Stimulated activated CD4-positive, alpha-beta T cell treated with anti-CD3 and anti-CD28 coated beads, Interleukin-4, amount 100 ng/mL, for 4 hours (primary cell): ENCODE data around the gene ANKS3.

Experiments used
- DNase-seq, 2 experiments: peaks; one replicate each; pipeline ENCODE4 v3.0.0-alpha.2; 2020

The ANKS3 gene

DNA sequence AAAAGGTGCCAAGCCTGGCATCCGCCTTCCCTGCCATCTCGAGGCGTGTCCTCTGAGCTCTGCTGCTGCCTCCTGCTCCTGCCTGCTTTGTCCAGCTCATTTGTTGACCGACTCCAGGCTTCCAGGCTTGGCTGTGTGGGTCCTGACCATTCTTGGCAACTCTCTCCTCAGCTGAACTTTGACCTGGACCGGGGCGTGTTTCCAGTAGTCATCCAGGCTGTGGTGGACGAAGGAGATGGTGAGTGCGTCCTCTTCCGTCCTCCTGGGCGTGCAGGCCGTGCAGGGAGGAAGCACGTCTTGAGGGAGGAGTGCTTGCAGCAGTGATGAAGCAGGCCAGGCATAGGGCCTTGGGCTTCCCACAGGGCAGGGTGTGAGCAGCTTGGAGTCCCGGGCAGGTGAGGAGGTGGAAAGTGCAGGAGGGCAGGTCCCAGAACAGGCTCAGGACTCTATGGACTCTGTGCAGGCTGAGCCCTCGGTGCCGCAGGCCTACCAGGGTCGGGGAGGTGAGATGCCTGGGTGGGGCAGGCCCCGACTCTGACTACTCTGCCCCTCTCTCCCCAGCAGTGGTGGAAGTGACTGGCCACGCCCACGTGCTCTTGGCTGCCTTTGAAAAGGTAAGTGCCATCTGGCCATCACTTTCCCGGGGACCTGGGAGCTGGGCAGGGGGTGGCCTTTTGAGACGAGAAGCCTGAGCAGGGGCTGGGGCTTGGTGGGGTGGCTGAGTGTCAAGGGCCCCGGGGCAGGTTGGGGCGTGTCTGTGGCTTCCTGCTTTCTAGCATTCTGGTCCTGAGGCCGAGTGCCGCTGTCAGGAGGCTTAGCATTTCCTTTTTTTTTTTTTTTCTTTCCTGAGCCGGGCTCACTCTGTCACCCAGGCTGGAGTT, 69.3 kb downstream of the ANKS3 start:
- peak; percentile 36 to 47 for DNase-seq

DNA sequence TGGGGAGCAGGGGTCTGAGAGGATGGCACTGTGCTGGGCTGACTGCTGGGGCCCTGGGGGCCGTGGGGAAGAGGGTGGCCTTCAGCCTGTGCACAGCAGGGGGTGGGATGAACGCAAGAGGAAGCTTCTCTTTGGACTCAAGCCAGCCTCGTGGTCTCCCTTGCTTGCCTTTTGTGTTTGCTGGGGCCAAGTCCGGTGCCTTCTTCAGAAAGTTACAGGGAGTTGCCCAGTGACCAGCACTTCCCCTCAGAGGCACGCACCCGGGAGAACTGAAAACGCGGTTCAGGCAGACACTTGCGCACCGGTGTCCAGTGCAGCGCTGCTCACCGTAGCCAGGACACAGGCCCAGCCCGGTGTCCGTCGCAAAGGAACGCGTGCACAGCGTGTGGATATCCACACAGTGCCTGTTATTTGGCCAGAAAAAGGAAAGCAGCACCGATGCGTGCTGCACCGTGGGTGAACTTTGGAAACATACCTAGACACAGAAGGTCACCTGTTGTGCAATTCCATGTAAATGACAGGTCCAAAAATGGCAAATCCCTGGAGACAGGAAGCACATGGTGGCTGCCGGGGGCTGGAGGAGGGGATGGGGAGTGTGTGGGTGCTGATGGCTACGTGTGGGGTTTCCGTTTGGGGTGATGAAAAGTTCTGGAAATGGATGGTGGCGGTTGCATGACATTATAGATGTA, 70.2 kb downstream of the ANKS3 start:
- no peak for DNase-seq

DNA sequence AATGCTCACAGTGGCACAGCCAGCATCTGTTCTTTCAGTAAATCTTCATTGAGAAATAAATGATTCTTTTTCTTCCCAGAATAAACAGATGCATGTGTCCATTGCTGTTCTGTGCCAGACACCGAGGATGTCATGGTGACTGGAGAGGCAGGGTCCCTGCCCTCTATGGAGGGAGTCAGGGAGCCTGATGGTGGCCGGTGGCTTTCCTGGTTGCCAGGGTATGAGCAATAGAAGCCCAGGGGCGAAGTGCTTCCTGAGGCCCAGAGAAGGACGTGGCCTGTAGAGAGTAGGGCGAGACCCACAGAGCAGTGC, 70.7 kb downstream of the ANKS3 start:
- DNase-seq = no peak

DNA sequence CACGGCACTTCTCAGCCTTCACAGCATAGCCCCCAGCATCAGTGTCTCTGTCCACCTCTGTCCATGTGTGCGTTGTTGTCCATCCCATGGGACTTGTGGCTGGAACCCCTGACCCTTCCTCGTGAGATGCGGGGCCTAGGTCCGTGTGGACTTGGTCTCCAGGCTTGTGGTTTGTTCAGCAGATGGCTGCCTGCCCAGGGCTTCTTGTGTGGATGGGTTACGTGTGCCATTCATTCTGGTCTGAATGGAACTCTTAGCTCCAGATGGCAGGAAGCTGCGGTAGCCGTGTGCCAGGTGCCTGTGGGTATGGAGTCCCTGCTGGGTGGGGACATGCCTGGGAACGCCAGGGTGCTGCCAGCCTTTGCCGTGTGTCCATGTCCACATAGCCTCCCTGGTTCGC, 72.4 kb downstream of the ANKS3 start:
- no peak for DNase-seq

DNA sequence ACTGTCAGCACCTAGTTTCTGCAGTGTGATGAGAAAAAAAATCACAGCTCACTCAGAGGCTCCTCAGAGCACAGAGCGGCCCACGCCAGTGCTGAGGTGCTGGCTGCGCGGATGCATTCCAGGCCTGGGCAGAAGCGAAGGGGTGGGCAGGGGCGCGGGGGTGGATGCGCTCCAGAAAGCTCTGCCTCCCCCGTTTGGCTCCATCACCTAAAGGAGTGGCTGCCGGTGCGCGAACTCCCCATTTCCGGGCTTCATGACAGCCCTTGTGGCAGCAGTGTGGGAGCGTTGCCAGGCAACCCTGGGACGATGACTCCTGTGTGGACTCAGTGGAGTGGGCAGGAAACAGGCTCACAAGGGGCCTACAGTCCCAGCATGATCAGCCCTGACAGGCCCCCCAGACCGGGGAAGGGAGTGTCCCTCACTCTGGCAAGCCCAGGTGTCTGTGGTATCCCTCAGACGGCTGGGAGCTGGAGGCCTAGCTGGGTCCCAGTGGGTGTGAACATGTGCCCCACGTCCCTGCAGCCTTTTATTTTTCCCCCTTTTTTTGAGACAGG, 73.5 kb downstream of the ANKS3 start:
- DNase-seq = peak; percentile 62 to 85

DNA sequence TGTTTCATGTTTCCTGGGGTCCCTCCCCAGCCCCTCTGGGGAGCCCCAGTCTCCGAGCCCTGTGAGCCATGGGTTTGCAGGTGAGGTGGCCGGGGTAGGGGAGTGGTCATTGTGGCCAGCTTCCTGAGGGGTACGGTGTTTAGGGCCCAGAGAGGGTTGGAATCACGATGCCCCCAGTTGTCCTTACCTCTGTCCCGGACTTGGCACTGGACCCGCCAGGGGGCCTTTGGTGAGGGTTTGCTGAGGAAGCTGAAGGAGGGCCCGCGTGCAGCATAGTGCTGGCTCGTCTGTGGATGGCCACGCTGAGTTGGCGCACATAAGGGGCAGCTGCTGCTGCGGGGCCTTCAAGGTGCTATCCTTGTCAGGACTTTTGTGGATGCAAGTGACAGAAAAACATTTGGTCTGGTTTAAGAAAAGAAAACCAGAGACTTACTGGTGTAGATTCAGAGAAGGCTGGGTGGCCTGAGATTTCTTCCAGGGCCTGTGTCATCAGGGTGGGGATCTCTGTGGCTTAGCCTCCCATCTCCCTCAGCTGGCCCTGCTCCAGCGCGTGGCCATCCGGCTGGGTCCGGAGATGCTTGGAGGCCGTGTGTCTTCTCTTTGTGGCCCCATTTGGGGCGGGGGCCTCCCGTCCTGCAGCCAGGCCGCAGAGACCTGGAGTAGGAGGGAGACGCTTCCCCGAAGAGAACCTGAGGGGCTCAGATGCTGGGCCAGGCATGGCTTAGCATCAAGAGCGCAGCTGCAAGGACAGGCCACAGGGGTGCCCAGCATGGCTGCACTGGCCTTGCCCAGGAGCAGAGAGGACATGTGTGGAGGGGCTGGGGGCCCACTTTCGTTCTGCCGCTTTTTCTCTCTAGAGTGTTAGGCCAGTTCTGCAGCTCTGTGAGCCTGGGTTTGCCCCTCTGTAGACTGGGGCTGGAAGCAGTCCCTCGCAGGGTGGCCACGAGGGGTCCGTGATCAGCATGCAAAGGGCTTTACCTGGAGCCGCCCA, 74.4 kb downstream of the ANKS3 start:
- no peak for DNase-seq

DNA sequence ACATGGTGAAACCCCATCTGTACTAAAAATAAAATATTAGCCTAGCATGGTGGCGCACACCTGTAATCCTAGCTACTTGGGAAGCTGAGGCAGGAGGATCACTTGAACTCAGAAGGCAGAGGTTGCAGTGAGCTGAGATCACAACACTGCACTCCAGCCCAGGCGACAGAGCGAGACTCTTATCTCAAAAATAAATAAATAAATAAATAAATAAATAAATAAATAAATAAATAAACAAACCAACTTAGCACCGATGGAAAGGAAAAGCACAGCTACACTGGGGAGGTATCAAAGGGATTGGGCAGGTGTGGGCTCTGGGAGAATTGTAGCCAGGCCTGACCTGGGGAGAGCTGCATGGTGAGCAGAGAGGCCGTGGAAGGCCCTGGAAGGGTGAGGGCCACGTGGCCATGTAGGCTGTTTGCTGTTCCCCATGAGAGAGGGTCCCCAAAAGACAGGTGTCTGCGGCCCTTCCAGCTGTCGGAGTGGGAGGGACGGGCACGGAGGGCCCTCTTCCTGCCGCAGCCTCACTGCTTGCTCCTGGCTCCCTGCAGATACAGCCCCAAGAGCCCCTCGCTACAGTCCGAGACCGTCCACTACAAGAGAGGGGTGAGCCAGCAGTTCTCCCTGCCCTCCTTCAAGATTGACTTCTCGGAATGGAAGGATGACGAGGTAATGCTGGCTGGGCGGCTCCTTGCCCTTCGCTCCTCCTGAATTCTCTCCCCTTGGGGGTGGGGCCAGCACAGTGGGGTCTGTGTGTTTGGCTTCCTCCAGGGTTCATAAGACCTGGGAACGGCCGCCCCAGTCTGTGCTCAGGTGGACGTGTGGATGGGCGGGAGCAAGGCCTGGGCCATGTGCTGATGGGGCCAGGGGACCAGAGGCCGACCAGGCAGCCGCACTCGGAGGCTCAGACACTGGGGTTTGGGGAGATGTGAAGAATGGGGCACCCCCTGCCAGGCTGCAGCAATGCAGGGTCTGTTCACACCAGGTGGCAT, 77.1 kb downstream of the ANKS3 start:
- no peak for DNase-seq

GRCh38 chr16:4656221-4656620, 77.8 kb downstream of the ANKS3 start:
- DNase-seq = no peak

DNA sequence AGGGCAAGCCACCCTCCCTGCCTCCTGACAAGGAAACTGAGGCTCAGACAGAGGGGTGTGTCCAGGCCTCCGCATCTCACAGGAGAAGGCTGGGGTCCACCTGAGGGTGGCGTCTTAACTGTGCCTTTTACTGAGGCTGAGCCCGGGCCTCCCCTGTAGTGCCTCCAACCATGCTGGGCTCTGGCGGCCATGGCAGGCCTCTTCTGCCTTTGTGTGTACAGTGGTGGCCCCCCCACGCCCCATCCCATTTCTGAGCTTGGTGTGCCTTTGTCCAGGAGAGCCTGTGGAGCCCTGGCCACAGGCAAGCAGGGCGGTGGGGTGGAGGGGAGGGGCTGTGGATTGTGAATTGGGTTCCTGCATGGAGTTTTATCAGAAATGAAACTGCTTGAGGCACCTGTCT, 78.3 kb downstream of the ANKS3 start:
- DNase-seq = no peak

DNA sequence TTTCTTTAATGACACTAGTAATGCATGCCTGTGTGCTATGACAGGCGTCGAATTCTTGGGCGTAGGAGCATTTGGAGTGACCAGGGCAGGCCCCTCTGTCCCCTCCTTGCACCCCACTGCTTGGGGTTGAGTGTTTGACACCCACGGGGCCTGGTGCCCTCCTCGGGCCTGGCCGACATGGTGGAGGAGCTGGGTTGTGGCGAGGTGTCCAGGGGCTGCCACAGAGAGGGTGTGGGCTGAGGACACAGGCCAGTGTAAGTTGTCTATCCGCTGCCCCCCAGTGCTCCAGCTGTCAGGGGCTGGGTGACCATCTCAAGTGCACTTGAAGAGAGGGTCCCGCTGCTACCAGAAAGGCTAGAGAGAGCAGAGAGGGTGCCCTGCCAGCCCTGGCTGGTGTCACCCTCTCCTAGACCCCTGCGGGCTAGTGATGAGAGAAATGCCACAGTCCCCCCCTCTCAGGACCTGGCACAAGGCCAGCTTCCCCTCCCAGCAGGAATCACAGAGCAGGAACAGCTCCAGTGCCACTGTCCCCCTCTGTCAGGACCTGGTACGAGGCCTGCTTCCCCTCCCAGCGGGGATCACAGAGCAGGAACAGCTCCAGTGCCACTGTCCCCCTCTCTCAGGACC, 79.0 kb downstream of the ANKS3 start:
- DNase-seq = no peak

GRCh38 chr16:4654011-4654963, 79.8 kb downstream of the ANKS3 start:
- DNase-seq = no peak

- no peak for DNase-seq
Measured at GRCh38 chr16:4652561-4652960, 81.5 kb downstream of the ANKS3 start.

GRCh38 chr16:4651827-4652226, 82.2 kb downstream of the ANKS3 start:
- DNase-seq = no peak

DNA sequence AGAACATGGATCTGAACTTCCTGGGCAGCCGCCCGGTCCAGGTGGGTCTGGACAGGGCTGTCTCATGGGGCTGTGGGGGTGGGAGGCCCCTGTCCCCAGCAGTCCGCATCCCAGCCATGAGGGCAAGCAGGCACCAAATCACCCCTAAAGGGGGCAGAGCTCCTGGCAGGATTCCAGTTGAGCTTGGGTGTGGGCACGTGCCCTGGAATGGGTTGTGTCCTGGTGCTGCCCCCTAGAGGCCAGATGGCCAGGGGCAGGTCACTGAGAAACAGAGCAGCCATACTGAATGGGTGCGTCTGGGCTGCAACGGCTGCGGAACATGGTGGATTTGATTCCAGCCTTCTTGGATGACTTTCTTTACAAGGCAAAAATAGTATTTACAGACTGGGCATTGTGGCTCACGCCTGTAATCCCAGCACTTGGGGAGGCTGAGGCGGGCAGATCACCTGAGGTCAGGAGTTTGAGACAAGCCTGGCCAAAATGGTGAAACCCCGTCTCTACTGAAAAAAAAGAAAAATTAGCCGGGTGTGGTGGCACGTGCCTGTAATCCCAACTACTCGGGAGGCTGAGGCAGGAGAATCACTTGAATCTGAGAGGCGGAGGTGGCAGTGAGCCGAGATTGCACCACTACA, 83.5 kb downstream of the ANKS3 start:
- peak; percentile 64 to 70 for DNase-seq

GRCh38 chr16:4649744-4650442, 84.2 kb downstream of the ANKS3 start:
- no peak for DNase-seq

DNA sequence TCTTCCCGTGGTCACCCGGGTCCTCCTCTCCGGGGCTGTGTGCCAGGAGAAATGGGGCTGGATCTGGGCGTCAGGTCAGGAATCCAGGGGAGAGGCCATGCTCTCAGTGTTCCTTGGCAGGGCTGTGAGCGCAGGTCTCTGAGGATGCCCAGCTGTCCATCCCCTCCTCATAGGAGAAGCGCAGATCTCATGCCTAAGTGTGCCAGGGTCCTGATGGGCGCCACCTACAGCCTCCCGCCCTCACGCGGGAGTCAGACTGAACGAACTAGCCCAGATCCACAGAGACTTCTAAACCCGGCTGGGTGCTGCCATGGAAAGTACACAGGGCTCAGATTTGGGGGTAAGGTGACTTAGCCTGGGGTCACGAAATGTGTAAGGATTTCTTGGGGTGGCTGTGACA, 85.2 kb downstream of the ANKS3 start:
- no peak for DNase-seq

DNA sequence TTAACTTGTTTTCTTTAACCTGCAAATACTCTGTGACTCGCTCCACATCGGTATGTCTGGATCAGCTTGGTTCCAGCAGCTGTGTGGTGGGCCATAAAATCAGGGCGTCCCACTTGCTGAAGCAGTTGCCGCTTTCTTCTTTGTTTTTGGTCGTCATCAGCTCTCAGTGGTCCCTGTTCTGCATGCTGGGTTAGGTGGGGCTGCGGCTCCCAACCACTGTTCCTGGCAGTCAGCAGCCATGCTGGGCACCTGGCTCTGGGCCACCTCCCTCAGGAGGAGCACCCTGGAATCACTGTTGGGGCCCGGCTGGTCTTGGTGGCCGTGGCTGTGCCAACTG, 86.5 kb downstream of the ANKS3 start:
- DNase-seq = no peak

- DNase-seq = no peak
Measured at GRCh38 chr16:4646773-4647643, 87.1 kb downstream of the ANKS3 start.
